WTC11 (cell line): Measurements from ENCODE around the gene KDR.

Experiments used
- ATF2 ChIP-seq: sonication (generic); formaldehyde crosslinking; IDR thresholded peaks from 2 replicates; pipeline ENCODE4 v1.8.1; 2022; ENCODE audit warnings: low read depth, missing genetic modification reagents, borderline replicate concordance
- ATF3 ChIP-seq: sonication (generic); formaldehyde crosslinking; conservative IDR thresholded peaks from 2 replicates; pipeline ENCODE4 v1.8.1; 2022; ENCODE audit warnings: mild to moderate bottlenecking, missing genetic modification reagents
- CREB1 ChIP-seq: sonication (generic); formaldehyde crosslinking; IDR thresholded peaks from 2 replicates; pipeline ENCODE4 v1.8.0; 2023; ENCODE audit warnings: mild to moderate bottlenecking, missing genetic modification reagents
- MXD4 ChIP-seq: fragments of 250-450 bp; sonication (Bioruptor Pico); IDR thresholded peaks from 2 replicates; pipeline ENCODE4 v1.8.0; 2021; ENCODE audit warnings: mild to moderate bottlenecking, moderate library complexity, borderline replicate concordance
- NR3C1 ChIP-seq: sonication (generic); formaldehyde crosslinking; conservative IDR thresholded peaks from 2 replicates; pipeline ENCODE4 v1.8.1; 2023; ENCODE audit warnings: low read depth, mild to moderate bottlenecking, missing genetic modification reagents
- OVOL2 ChIP-seq: fragments of 250-450 bp; sonication (Bioruptor Pico); IDR thresholded peaks from 2 replicates; pipeline ENCODE4 v1.9.0; 2021; ENCODE audit warnings: mild to moderate bottlenecking, borderline replicate concordance
- ZBTB21 ChIP-seq: sonication (generic); formaldehyde crosslinking; IDR thresholded peaks from 2 replicates; pipeline ENCODE4 v1.8.1; 2023; ENCODE audit warnings: mild to moderate bottlenecking, missing genetic modification reagents, borderline replicate concordance
- ZNF138 ChIP-seq: sonication (generic); formaldehyde crosslinking; conservative IDR thresholded peaks from 2 replicates; pipeline ENCODE4 v1.8.1; 2022; ENCODE audit warnings: mild to moderate bottlenecking, moderate library complexity, missing genetic modification reagents
- ZNF232 ChIP-seq: sonication (generic); formaldehyde crosslinking; IDR thresholded peaks from 2 replicates; pipeline ENCODE4 v1.8.0; 2022; ENCODE audit warnings: mild to moderate bottlenecking, missing genetic modification reagents
- TF ChIP-seq, protein P1 (sequence below): fragments of 200-600 bp; IDR thresholded peaks from 2 replicates; pipeline ENCODE4 v1.8.0; 2022; ENCODE audit warnings: antibody characterized with exemption
- TF ChIP-seq, protein P2 (sequence below): sonication (generic); formaldehyde crosslinking; IDR thresholded peaks from 2 replicates; pipeline ENCODE4 v1.8.1; 2023; ENCODE audit warnings: mild to moderate bottlenecking, moderate library complexity, missing genetic modification reagents
- TF ChIP-seq, protein P3 (sequence below): sonication (generic); formaldehyde crosslinking; IDR thresholded peaks from 2 replicates; pipeline ENCODE4 v1.8.1; 2022; ENCODE audit warnings: mild to moderate bottlenecking, moderate library complexity, missing genetic modification reagents

DNA sequence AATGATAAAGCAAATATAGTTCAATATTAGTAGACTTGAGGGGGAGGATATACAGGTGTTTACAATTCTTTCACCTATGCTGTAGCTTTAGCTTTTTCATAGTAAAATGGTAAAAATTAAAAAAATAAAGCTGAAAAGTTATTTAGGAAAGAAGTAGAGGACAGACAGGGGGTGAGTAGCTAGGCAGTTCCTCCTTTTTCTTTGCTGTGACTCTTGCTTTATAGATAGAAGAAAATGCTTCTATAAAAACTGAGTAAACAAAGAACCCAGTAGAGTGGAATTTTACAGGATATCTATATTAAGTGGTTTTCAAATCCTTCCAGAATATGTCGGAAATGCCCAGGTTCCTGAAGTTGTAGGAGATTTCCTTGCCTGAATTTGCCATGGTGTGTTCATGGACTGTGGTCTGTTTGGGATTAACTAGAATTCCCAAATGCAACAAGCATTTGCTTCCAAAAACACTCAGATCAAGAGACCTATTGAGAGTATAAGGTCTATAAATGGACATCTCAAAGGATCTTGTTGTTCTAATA, 74.9 kb downstream of the KDR start:
- TF ChIP-seq, protein P1, sequence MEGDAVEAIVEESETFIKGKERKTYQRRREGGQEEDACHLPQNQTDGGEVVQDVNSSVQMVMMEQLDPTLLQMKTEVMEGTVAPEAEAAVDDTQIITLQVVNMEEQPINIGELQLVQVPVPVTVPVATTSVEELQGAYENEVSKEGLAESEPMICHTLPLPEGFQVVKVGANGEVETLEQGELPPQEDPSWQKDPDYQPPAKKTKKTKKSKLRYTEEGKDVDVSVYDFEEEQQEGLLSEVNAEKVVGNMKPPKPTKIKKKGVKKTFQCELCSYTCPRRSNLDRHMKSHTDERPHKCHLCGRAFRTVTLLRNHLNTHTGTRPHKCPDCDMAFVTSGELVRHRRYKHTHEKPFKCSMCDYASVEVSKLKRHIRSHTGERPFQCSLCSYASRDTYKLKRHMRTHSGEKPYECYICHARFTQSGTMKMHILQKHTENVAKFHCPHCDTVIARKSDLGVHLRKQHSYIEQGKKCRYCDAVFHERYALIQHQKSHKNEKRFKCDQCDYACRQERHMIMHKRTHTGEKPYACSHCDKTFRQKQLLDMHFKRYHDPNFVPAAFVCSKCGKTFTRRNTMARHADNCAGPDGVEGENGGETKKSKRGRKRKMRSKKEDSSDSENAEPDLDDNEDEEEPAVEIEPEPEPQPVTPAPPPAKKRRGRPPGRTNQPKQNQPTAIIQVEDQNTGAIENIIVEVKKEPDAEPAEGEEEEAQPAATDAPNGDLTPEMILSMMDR: no peak
- no peak for TF ChIP-seq CREB1 (CRISPR knock-in tag)
- TF ChIP-seq, protein P2, sequence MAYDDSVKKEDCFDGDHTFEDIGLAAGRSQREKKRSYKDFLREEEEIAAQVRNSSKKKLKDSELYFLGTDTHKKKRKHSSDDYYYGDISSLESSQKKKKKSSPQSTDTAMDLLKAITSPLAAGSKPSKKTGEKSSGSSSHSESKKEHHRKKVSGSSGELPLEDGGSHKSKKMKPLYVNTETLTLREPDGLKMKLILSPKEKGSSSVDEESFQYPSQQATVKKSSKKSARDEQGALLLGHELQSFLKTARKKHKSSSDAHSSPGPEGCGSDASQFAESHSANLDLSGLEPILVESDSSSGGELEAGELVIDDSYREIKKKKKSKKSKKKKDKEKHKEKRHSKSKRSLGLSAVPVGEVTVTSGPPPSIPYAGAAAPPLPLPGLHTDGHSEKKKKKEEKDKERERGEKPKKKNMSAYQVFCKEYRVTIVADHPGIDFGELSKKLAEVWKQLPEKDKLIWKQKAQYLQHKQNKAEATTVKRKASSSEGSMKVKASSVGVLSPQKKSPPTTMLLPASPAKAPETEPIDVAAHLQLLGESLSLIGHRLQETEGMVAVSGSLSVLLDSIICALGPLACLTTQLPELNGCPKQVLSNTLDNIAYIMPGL (CRISPR knock-in tag): no peak
- TF ChIP-seq OVOL2 (CRISPR knock-in tag): no peak
- TF ChIP-seq MXD4 (CRISPR knock-in tag): no peak
- TF ChIP-seq ATF2: no peak
- no peak for TF ChIP-seq ZNF232 (CRISPR knock-in tag)
- no peak for TF ChIP-seq ATF3 (CRISPR knock-in tag)
- TF ChIP-seq NR3C1 (CRISPR knock-in tag): no peak
- TF ChIP-seq ZBTB21: no peak
- TF ChIP-seq, protein P3, sequence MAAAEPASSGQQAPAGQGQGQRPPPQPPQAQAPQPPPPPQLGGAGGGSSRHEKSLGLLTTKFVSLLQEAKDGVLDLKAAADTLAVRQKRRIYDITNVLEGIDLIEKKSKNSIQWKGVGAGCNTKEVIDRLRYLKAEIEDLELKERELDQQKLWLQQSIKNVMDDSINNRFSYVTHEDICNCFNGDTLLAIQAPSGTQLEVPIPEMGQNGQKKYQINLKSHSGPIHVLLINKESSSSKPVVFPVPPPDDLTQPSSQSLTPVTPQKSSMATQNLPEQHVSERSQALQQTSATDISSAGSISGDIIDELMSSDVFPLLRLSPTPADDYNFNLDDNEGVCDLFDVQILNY: no peak
- no peak for TF ChIP-seq ZNF138 (CRISPR knock-in tag)
